Measurements from ENCODE around the gene ATRN.

GRCh38 chr20:3614466-3614865 lies 143.6 kb downstream of the ATRN start:
- no peak for TF ChIP-seq ZBTB26 (tag by site-specific recombination; optimal IDR thresholded peaks at IDR 0.05)
- TF ChIP-seq ZNF362 (tag by site-specific recombination; IDR thresholded peaks at IDR 0.05) = no peak
- TF ChIP-seq CTCF (tag by site-specific recombination; IDR thresholded peaks at IDR 0.05) = no peak
- TF ChIP-seq ZNF660 (tag by site-specific recombination; IDR thresholded peaks at IDR 0.05) = no peak
- TF ChIP-seq PBX3 (CRISPR knock-in tag; IDR thresholded peaks at IDR 0.05) = no peak
- no peak for TF ChIP-seq REST (tag by site-specific recombination; IDR thresholded peaks at IDR 0.05)
- TF ChIP-seq ZNF658 (tag by site-specific recombination; IDR thresholded peaks at IDR 0.05) = no peak
- no peak for TF ChIP-seq ZNF654 (tag by site-specific recombination; IDR thresholded peaks at IDR 0.05; ENCODE audit: low read depth)
- no peak for TF ChIP-seq ZNF792 (tag by site-specific recombination; IDR thresholded peaks at IDR 0.05)
- TF ChIP-seq ZNF121 (tag by site-specific recombination; IDR thresholded peaks at IDR 0.05) = no peak
- no peak for TF ChIP-seq ZNF580 (tag by site-specific recombination; IDR thresholded peaks at IDR 0.05)
